HepG2 (cell line): ENCODE measurements around the gene ZNF615. TPM values are rescaled to one million over a fixed set of nuclear protein-coding genes. Genes with fewer than 3 reads are reported as not detected.

Source experiments
- ATAC-seq: fragments of 200-7000 bp; cut with Tn5 transposase; 3 replicates; pipeline ENCODE4 v1.9.1; 2020; ENCODE audit warnings: mild to moderate bottlenecking, moderate library complexity
- BruUV-seq: library from RNA; stranded (reverse); fragments of 400-500 nt; replicated peaks from 2 replicates; lab custom pipeline; 2021; lab: Mats Ljungman, UMichigan
- CTCF ChIA-PET: fragments of 300-600 bp; formaldehyde crosslinking; extraction: SDS; loops from one replicate; lab custom pipeline; 2021; ENCODE audit warnings: low total read pairs, inconsistent platforms, low intra/inter-chr PET ratio; lab: Yijun Ruan, JAX
- POLR2A ChIA-PET: fragments of 350-600 bp; sonication (Branson Sonifier 250); formaldehyde crosslinking; loops from one replicate; lab custom pipeline; 2020; ENCODE audit warnings: antibody characterized with exemption, inconsistent platforms; lab: Yijun Ruan, JAX
- DNase-seq: peaks from one replicate; pipeline ENCODE4 v3.0.0-alpha.2; 2015; ENCODE audit warnings: low spot score
- FAIRE-seq: peaks from 3 replicates; lab custom pipeline; 2011; peaks lifted over from hg19 to GRCh38; lab: Jason Lieb, UNC
- H2AFZ ChIP-seq: one replicate; pipeline ENCODE4 v1.6.1; 2011; ENCODE audit warnings: low read length, inconsistent platforms
- H3K27ac ChIP-seq: fragments of 300-600 bp; 3 replicates; pipeline ENCODE4 v1.8.0; 2011; ENCODE audit warnings: mixed run types, mild to moderate bottlenecking, mixed read lengths, low read length, inconsistent platforms; ENCODE audit not compliant: insufficient read depth; ENCODE audit errors: extremely low read length
- H3K27me3 ChIP-seq, 2 experiments: fragments of 200-600 bp in 1 of 2; 2 replicates in 1 of 2; 3 replicates in 1 of 2; pipeline versions ENCODE4 v1.6.0 to v1.8.0; 2011; ENCODE audit warnings: low read length in 2 of 2, mild to moderate bottlenecking in 2 of 2, moderate library complexity in 2 of 2, inconsistent platforms in 1 of 2; ENCODE audit not compliant: insufficient read depth in 2 of 2, control insufficient read depth in 1 of 2
- H3K36me3 ChIP-seq, 2 experiments: fragments of 200-600 bp in 1 of 2; replicated peaks in 1 of 2; 2 replicates in 1 of 2; 3 replicates in 1 of 2; pipeline versions ENCODE4 v1.5.1 to v1.8.0; 2011; ENCODE audit warnings: low read length in 2 of 2, inconsistent platforms in 1 of 2; ENCODE audit not compliant: insufficient read depth in 2 of 2, control insufficient read depth in 1 of 2
- H3K4me1 ChIP-seq: 2 replicates; pipeline ENCODE4 v1.5.1; 2012; ENCODE audit warnings: low read length, inconsistent platforms; ENCODE audit not compliant: insufficient read depth
- H3K4me2 ChIP-seq: 2 replicates; pipeline ENCODE4 v1.6.0; 2011; ENCODE audit warnings: low read depth, low read length, inconsistent platforms
- H3K4me3 ChIP-seq, 3 experiments: fragments of 200-600 bp in 1 of 3; sonication (generic), shearing (Covaris generic) in 1 of 3; replicated peaks in 1 of 3; 2 replicates each; pipeline ENCODE4 v1.5.1; 2011 to 2016; ENCODE audit warnings: low read length in 3 of 3, inconsistent platforms in 2 of 3, low read depth in 2 of 3, mild to moderate bottlenecking in 2 of 3, control low read depth in 1 of 3, mixed read lengths in 1 of 3; ENCODE audit not compliant: insufficient read depth in 1 of 3
- H3K79me2 ChIP-seq: one replicate; pipeline ENCODE4 v1.6.1; 2011; ENCODE audit warnings: low read length, inconsistent platforms; ENCODE audit not compliant: insufficient read depth
- H3K9ac ChIP-seq: 2 replicates; pipeline ENCODE4 v1.6.0; 2011; ENCODE audit warnings: mild to moderate bottlenecking, low read depth, low read length, inconsistent platforms; ENCODE audit not compliant: insufficient read depth
- H3K9me3 ChIP-seq: 2 replicates; pipeline ENCODE4 v1.5.1; 2012; ENCODE audit warnings: mild to moderate bottlenecking, low read length
- H4K20me1 ChIP-seq: 2 replicates; pipeline ENCODE4 v1.6.0; 2011; ENCODE audit warnings: inconsistent platforms, mild to moderate bottlenecking, low read length, moderate library complexity; ENCODE audit not compliant: insufficient read depth
- FOXO1 ChIP-seq: sonication (generic); formaldehyde crosslinking; IDR thresholded peaks from 2 replicates; pipeline ENCODE4 v1.4.0; 2020; ENCODE audit warnings: missing genetic modification reagents
- MIER3 ChIP-seq: IDR thresholded peaks from 2 replicates; pipeline ENCODE4 v1.6.1; 2016; ENCODE audit warnings: missing compliant biosample characterization, borderline replicate concordance
- NFAT5 ChIP-seq: sonication (generic); formaldehyde crosslinking; IDR thresholded peaks from 2 replicates; pipeline ENCODE4 v1.4.0; 2020; ENCODE audit warnings: missing genetic modification reagents
- POGK ChIP-seq: sonication (generic); formaldehyde crosslinking; conservative IDR thresholded peaks from 2 replicates; pipeline ENCODE4 v1.8.0; 2022; ENCODE audit warnings: mild to moderate bottlenecking, moderate library complexity, missing genetic modification reagents
- ZNF251 ChIP-seq: sonication (generic); formaldehyde crosslinking; IDR thresholded peaks from 2 replicates; pipeline ENCODE4 v1.9.0; 2021; ENCODE audit warnings: mild to moderate bottlenecking, missing genetic modification reagents
- WGBS: methylation state at CpG from one replicate; pipeline ENCODE4 v1.1.6; 2017; ENCODE audit warnings: low lambda C conversion rate; 5-methylcytosine and 5-hydroxymethylcytosine counted together
- in situ Hi-C: cut with HindIII; loops from 2 replicates; pipeline ENCODE4 v1.10.0; 2017; ENCODE audit warnings: low pct_unique_long_range_greater_than_20kb; ENCODE audit not compliant: extremely low pct_ligation_motif_present
- intact Hi-C: fragments of 100-400 bp; cut with micrococcal nuclease; formaldehyde crosslinking; loops from one replicate; pipeline ENCODE4 v1.10.0; 2022; ENCODE audit not compliant: unreplicated experiment
- polyA plus RNA-seq, 8 experiments: library from polyadenylated mRNA; depleted of rRNA in 3 of 8; stranded (reverse) in 7 of 8; unstranded in 1 of 8; fragments of >200 nt; fragmentation: Illumina TruSeq in 4 of 8; extraction: Trizol in 4 of 8; gene quantifications; 2 replicates each; pipeline versions ENCODE4 v1.2.1 to v1.2.3, GENCODE V29; 2011 to 2016; ENCODE audit warnings: low read depth in 4 of 8, missing spikeins in 1 of 8, mixed read lengths in 1 of 8; ENCODE audit not compliant: insufficient read depth in 1 of 8
- total RNA-seq, 5 experiments: library from RNA; depleted of rRNA; stranded (reverse); fragments of >200 nt; fragmentation: Illumina TruSeq; extraction: Trizol; gene quantifications; 2 replicates each; pipeline ENCODE4 v1.2.3, GENCODE V29; 2016; ENCODE audit warnings: low read depth in 1 of 5

Gene ZNF615
- total and polyA plus RNA-seq, 2 of the 13 experiments (the other 11 are each of a cell fraction or from before 2014, with no cell fraction given) = 5.2 to 7.8 TPM

- no peak for TF ChIP-seq NFAT5
- TF ChIP-seq POGK (CRISPR knock-in tag) = no peak
- no peak for TF ChIP-seq MIER3
- no peak for TF ChIP-seq FOXO1 (CRISPR knock-in tag)
- TF ChIP-seq, all 625 proteins: peak for 0
Observed at GRCh38 chr19:52039169-52039568, 31.2 kb upstream of the ZNF615 start (continued).

GRCh38 chr19:52034051-52034728 is 26.2 kb upstream of the ZNF615 start:
- in situ Hi-C loops (no loop called here), intact Hi-C loops (no loop called here)
- no peak overlapping the region for H3K4me3 ChIP-seq
- FAIRE-seq = no peak
- 95% methylated on average over 12 of the region's 12 CpGs for WGBS
- no peaks in the 10 kb centered on the region for H3K27me3 ChIP-seq
- H3K9ac ChIP-seq = no peak overlapping the region
- H3K27ac ChIP-seq = no peak overlapping the region
- no peak for ATAC-seq
- H3K79me2 ChIP-seq = peaks cover 2% of the 10 kb centered on the region
- no TSS peak for BruUV-seq
- no peak for TF ChIP-seq ZNF251
- peaks cover 56% of the 10 kb centered on the region for H3K9me3 ChIP-seq
- CTCF ChIA-PET = no interaction called here
- H2AFZ ChIP-seq = no peak overlapping the region
- H3K4me1 ChIP-seq = peaks cover 7% of the 10 kb centered on the region
- no peak overlapping the region for H3K4me2 ChIP-seq
- peaks cover 24 to 59% of the 10 kb centered on the region in 2 experiments for H3K36me3 ChIP-seq
- DNase-seq = no peak
- H4K20me1 ChIP-seq = no peaks in the 10 kb centered on the region
- POLR2A ChIA-PET = no interaction called here
